ENCODE measurements around the gene LYSMD4.

DNA sequence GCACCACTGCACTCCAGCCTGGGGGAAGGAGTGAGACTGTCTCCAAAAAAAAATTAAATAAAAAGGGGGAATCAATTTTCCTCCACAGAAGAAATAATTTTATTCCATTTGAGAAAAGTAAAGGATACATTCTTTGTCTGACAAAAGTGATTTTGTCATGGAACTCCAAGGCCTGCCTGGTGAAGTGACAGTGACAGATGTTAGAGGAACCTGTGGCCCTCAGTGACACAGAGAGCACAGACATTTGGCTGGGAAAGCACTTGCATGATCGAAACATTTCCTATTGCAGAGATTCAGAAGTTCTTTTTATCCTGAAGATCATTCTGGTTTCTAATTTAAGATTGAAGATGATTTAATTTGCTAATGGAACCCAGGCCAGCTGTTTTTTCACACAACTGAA, 5.9 kb downstream of the LYSMD4 start:
- TF ChIP-seq, protein P1, sequence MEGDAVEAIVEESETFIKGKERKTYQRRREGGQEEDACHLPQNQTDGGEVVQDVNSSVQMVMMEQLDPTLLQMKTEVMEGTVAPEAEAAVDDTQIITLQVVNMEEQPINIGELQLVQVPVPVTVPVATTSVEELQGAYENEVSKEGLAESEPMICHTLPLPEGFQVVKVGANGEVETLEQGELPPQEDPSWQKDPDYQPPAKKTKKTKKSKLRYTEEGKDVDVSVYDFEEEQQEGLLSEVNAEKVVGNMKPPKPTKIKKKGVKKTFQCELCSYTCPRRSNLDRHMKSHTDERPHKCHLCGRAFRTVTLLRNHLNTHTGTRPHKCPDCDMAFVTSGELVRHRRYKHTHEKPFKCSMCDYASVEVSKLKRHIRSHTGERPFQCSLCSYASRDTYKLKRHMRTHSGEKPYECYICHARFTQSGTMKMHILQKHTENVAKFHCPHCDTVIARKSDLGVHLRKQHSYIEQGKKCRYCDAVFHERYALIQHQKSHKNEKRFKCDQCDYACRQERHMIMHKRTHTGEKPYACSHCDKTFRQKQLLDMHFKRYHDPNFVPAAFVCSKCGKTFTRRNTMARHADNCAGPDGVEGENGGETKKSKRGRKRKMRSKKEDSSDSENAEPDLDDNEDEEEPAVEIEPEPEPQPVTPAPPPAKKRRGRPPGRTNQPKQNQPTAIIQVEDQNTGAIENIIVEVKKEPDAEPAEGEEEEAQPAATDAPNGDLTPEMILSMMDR (conservative IDR thresholded peaks at IDR 0.05; ENCODE audit: low read depth, low read length): no peak
- no peak for TF ChIP-seq EZH2 (IDR thresholded peaks at IDR 0.05; ENCODE audit: low read length, unreplicated experiment)
- TF ChIP-seq EZH2phosphoT487 (IDR thresholded peaks at IDR 0.05; ENCODE audit: borderline replicate concordance, low read length): no peak

Data from PC-3 (cell line).